NCI-H526 (cell line): ENCODE data around the gene FBXO31.

Experiments
- DNase-seq, 2 experiments: peaks; one replicate each; lab custom pipeline; 2025; lab: John Stamatoyannopoulos, UW

The FBXO31 gene

DNA sequence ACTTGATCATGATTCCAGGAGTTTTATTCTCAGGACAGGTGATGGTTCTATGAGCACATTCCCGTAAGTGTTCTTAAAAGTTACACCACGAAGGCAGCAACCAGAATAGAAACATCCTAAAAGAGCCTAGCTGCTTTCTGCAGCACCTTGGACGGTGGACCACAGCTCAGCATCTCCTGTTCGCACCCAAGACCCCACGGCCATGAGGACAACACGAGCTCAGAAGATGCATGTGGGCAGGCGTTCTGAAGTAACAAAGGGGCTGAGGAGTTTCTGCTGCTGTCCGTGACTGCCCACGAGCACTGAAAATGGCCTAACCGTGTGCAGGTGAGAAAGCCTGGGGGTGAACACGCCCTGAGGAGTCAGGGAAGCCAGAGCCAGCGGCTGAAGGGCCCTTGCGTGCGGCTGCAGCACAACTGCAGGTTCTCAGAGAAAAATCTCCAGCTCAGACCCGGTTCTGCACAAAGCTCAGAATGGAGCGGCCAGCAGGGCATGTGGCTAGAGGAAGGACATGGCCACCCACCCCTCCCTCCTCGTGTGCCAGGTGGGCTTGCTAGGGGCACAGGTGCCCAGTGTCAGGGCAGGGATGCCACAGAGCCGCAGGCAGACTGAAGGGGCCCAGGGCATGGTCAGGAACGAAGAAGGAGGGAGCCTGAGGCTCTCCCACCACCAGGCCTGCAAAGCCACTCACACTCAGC is 55.6 kb downstream of the FBXO31 start:
- DNase-seq = no peak

DNA sequence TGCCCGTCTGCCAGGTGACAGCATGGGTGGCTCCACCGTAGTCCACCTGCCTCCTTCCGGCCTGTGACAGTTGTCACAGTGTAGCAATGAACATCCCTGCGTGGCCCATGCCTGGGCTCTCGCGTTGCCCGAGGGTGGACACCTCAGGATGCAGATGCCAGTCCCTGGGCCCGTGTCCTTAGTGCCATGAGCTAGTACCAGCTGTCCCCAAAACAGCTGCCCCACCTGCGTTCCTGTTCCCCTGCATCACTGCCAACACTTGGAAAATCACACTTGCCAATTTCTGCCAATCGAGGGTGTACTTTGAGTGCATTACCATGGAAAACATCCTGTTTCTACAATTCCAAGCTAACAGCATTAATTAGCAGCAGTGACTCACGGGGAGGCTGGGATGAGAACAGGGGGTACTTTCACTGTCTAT is 57.4 kb downstream of the FBXO31 start:
- no peak for DNase-seq

DNA sequence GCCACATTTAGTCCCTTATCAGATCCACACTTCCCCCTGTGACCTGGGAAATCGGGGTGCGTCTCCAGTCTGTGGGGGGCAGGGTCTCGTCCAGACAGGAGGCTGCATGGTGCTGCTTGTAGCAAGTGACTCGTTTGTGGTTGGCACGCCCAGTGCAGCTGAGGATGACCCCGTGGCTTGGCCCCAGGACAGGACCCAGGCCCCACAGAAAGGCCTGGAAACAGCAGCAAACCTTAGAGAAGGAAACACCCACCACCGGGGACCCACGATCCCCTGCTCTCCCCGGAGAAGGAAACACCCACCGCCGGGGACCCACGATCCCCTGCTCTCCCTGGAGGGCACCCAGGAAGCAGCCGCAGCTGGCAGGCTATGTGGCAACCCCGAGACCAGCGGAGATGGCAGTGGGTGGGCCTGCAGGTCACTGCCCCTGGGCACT is 58.1 kb downstream of the FBXO31 start:
- no peak for DNase-seq

DNA sequence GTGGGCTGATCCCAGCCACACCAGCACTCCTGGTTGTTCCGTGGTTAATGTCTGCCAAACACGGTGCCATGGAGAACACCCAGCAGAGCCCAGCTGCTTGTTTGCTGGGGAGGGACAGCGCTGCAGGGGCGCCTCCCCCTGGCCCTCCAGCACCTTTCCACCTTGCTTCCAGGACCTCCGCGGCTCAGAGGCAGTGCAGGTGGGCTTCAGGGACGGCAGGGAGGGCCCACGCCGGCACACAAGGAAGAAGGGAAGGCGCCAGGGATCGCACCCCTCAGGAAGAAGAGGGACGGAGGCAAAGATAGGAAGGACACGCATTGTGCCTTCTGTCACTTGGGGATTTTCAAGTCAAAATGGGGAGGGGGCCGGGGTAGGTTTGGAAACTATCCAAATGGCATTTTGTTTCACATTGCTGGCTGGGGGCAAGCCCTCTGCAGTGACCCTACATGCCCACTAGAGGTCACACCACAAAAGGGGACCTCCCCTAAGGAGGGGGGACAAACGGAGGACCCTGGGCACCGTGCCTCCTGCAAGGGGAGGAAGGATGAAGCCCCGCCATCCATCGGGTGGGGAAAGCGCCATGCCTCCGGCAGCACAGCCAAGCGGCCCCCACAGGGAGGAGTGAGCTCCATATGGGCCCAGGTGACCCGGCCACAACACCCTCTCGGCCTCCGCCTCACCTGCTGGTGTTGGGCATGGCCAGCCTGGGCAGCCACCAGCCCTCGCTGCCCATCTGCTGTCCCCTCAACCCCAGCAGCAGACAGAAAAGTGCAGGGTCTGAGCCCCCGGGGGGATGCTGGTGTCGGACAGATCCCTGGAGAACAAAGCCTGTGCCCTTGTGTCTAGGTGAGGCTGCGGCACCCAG is 58.9 kb downstream of the FBXO31 start:
- DNase-seq = peak in 1 of 2 experiments; percentile 23

DNA sequence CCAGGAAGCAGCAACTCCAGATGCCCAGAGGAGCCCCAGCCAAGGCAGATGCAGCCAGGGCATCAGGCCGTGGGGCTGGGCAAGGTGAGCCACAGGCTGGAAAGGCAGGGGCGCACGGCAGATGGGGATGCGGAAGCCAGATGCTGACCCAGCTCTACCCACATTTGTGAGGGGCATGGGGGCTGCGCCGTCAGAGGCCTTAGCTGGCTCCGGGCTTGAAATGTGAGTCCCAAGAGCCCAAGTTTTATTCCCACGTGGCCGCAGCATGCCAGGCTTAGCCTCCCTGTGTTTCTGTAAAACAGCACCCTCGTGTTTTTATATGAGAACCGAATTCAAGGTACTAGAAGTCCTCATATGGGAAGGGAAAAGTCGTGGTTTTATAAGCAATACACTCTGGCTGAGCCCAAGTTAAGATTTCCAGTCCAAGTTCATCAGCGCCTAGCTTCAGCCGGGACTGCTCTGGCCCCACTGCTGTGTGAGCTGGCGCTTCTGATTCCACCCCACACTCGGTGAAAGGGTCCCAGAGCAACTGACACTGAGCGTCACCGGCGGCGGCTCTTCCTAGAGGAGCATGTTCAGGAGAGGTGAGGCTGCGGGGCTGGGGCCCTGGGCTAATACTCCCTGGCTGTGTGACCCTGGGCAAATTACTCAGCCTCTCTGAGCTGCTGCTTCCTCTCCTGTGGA is 59.7 kb downstream of the FBXO31 start:
- DNase-seq = no peak

DNA sequence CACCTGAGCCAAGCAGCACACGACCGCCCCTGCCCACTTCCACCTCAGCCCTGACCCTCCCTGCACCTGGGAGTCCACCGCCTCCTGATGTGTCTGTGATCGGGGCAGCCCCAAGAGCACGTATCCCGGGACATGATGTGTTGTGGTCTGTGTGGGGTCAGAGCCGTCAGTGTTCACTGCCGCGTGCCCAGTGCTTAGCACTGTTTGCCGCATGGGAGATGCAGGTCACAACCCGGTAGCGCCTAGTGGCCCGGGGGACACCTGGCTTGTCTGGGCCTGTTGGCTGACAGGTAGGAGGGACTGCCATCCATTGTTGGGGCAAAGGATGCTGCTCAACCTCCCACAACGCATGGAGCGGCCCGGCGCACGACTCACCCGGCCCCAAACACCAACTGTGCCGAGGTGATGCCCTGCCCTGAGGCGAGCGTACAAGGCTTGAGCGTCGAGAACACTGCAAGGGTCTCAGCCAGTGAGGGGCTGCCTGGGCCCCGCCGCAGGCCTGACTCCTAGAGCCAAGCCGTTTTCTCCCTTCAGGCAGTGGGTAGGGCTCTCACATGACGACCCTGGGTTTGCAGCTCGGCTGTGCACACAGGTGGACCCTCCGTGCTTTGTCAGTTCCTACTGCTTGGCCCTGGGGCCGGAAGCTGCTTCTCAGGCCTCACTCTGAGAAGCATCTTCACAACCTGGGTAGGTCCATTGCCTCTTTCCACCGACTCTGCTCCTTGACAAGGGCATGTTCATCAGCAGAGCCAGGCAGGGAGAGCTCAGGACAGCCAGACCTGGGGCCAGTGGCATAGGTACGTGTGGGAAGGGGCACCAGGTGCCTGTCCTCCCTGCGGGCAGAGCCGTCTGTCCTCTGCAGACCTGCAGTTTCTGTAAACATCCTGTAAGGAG is 60.5 kb downstream of the FBXO31 start:
- no peak for DNase-seq

DNA sequence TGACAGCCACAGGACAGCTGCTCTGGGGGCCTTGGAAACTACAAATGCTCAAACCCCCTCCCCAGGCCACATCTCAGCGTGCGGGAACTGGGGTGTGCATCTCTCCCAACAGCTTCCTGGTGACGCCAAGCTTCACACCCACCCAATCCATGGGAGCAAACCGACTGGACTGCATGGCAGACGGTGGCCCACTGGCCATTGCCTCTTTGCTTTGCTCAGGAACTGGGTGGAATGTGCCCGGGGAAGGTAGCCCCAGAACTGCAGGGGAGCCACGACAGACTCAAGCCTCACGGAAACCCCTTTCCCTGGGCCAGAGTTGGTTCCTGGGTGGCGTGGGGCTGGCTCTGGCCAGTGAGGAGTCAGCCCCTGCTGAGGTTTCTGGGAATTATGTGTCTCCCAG is 61.2 kb downstream of the FBXO31 start:
- DNase-seq = no peak

DNA sequence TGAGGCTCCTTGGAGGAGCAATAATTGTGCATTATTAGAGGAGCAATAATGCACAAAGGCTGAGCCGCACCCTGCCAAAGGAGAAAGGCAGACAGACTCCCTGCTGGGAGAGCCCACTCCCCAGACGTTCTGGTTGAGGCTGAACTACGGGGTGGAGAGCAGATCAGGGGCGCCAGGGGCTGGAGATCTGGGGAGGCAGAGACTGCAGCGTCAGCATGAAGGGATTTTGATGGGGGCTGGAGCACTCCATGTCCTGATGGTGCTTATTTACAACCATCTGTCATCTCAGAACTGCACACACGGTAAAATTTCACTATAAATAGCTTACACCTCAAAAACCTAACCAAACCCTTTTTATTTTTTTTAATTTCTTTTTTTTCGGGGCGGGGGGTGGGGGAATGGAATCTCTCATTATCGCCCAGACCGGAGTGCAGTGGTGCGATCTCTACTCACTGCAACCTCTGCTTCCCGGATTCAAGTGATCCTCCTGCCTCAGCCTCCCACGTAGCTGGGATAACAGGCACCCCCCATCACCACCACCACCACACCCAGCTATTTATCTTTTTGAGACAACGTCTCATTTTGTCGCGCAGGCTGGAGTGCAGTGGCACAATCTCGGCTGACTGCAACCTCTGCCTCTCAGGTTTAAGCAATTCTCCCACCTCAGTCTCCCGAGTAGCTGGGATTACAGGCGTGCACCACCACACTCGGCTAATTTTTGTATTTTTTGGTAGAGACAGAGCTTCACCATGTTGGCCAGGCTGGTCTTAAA is 62.1 kb downstream of the FBXO31 start:
- no peak for DNase-seq

DNA sequence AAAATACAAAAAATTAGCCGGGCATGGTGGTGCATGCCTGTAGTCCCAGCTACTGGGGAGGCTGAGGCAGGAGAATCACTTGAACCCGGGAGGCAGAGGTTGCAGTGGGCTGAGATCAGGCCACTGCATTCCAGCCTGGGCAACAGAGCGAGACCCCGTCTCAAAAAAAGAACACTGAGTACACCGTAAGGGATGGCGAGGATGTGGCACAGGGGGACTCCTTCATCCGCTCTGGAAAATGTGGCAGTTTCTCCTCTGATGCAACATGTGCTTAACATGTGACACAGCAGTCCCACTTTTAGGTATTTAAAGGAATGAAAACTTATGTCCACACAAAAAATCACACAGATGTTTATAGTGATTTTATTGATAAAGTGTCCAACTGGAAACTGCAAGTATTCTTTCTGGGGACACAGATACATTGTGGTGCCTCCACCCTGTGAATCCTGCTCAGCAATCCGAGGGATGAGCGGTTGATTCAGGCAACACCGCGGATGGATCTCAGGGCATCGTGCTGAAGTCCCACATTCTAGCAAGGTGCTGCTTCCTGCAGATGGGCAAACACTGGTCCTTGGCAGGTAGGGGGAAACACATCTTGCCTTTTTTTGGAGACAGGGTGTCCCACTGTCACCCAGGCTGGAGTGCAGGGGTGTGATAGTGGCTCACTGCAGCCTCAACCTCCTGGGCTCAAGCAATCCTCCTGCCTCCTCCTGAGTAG is 62.9 kb downstream of the FBXO31 start:
- DNase-seq = no peak

DNA sequence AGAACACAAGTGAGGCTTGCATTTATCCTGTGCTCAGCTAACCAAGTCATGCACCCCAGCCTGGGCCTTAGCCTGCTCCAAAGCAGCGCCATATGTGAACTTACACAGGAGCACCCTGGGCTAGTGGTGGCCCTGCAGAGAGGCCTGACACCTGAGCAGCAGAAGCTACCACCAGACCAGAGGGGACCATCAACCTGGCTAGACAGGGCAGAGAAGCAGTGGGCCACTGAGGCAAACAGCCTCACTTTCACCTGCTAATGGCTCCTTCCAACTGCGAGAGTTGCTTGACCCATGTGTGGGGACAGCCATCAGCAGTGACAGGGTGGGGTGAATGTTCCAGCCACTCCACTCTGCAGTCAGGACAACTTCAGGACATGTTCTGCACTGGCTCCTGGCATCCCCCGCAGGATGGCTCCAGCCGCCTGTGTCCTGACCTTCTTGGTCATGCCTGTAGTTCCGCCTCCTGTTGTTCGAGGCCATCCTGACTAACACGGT is 63.5 kb downstream of the FBXO31 start:
- DNase-seq = no peak

DNA sequence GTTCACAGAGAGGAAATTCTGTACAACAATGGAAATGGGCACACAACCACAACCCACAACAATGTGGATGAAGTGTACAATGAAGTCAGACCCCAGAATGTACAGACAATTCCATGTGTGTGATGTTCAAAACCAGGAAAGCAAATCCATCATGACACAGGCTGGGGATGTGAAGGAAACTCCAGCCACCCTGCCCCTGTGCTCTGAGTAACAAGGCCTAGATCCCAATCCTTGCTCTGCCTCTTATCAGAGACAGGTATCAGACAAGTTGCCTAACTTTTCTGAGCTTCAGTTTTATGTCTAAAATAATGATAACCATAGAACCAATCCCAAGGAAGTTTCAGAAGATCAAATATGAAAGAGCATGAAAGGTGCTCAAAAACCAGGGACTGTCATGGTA is 64.6 kb downstream of the FBXO31 start:
- DNase-seq = no peak

DNA sequence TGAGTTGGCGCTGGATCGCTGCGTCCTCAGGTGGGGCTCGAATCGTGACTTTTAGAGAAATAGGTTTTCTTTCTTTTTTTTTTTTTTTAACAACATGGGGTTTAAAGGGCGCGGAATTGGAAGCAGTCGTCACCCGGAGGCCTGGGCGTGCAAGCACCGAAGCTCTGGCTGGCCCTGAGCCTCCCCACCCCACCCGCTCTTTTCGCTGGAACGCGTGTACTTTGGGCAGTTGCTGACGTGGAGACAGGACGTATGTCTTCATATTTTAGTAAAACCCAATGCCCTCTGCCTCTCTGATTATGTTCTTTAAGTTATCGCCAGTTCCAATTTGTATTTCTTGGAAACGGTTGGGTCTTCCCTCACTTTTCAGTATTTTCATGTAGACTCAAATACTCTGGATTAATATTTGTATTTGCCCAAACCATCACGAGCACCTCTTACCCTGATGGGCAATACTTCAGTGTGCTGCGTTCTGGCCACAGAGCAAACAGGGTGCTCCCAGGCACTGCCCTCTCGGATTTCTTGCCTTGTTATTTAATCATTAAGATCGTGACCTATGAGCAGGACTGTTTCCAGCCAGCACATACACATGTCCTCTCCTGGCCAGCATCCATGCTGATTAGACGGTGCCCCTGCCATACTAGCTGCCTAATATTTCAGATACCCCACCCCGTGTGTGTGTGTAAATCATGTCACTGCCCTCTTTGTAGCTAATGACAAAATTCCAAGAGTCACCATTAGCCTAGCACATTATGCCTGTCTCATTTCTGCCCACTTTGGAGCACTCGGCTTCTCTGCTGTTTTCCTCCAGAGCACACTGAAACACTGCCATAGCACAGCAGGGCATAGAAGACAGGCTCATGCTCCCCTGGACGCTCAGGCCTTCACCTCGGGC is 65.6 kb downstream of the FBXO31 start:
- DNase-seq = no peak

DNA sequence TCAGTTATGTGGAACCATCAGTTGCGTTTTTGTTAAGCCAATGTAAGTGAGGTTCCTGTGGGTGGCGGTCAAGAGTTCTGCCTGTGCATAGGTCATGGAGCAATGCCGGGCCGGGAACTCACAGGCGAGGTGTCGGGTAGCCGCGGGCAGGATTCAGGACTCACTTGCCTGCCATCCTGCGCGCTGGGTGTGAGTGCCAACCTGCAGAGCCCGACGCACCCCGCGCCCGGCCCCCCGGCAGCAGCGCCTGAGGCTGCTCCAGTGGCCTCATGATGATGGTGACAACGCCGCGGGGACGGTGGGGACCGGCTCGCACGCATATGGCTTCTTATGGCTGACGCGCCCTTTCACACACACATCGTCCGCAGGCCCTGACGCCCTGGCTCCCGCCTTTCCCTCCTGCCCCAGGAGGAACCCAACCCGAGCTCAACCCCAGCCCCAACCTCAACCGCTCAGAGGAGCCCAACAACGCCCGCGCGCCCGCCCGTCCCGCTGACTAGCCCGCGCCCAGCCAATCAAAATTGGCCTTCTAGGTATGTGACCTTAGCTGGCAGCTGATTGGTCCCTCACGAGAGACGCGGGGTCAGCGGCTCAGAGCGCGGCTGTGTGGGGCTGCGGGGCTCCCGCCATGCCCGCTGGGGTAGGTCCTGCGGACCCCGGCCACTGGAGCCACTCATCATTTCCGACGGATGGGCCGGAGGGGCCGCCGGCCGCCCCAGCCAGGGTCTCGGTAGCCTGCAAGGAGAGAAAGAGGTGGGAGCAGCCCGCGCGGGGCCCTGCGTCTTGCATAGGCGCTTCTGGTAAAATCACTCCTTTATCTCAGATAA is 66.4 kb downstream of the FBXO31 start, which contains the start of gene C16orf95:
TSS of gene C16orf95 (minus strand) at position 470 of the 827 bp plus-strand sequence. CDS start at position 320, 150 bp downstream.
- DNase-seq = peak; percentile 78 to 94

DNA sequence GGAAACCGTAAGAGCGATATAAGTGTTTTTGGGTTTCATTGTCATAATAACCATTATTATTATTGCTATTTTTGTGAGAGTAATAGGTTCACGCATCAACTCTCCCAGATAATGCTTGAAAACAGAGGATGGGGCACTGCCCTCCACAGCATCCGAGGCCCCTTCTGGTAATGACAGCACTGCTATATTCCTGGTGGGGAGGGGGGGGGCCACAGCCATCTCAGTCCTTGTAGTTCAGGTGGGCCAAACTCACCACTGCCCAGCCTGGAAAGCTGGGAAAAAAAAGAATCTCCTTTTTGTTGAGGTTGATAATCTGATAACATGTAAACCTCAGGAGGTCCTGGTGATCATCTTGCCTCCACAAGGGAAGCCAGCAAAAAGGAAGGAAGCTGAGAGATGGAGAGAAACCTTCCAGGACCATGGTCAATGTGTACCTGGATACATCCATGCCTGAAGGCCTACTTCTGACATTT is 67.1 kb downstream of the FBXO31 start:
- no peak for DNase-seq

DNA sequence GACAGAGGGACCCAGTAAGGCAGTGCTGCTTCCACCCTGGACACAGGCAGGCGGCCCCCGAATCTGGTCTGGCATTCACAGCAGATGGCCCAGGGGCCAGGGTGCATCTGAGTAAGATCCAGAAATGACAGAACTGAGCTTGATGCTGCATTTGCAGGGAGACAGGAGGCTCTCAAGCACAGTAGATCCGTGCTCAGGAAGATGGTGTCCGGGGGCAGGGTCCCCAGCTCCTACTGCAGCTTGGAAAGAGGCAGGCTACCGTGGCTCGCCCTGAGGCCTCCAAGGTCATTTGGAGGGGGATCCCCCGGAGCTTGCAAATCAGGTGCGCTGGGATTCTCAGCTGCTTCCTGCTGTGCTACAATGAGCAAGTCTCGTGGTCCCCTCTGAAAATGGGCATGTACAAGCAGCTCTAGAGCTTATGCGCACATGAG is 68.6 kb downstream of the FBXO31 start:
- DNase-seq = no peak

DNA sequence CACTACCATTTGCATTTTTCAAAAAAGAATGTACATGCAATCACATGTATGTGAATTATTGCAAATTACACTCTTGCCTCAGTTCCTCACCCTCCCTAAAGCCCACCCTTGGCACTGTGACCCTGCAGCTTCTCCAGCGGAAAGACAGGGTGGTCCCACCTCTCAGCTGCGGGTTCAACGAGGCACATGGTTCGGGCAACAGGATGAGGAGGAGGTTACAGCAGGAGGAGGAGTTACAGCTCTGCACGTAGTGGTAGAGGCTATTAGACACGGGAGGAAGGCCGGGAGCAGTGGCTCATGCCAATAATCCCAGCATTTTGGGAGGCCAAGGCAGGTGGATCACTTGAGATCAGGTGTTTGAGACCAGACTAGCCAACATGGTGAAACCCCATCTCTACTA is 71.6 kb downstream of the FBXO31 start:
- no peak for DNase-seq

DNA sequence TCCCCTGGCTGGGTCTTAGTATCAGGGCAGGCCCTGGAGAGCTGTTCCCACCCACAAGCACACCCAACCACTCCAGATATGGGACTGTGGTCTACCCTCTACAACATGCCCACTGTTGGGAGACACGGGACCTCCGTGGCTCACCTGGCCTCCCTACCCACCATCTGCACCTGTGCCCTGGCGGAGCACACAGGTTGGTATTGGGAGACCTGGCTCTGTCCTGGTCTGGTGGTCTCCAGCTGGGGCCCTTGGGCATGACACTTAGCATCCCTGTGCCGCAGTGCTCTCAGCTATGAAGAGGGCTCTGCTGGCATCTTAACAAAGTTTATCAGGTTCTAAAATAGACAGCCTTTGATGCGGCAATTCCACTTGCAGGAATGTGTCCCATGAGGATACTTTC is 72.2 kb downstream of the FBXO31 start:
- no peak for DNase-seq

DNA sequence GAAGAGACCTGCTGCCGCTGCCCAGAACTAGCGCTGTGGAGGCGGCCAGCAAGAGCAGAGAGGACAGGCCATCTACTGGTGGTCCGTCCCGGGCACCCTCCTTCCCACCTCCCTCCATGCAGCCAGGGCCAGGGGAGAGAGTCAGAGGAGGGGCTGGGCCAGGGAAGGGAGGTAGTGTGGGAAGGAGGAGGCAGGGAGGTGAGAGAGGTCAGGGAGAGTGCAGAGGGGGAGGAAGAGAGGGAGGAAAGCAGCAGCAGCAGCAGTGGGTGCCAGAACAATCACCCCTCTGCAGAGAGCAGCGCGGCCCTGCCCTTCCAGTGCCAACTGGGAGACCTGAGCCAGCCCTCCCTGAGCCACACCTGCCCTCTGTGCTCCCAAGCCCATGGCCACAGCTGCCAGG is 73.0 kb downstream of the FBXO31 start:
- no peak for DNase-seq
